AG04450 (cell line): Measurements from ENCODE around the gene PARD3. TPM values are rescaled to one million over a fixed set of nuclear protein-coding genes. Genes with fewer than 3 reads are reported as not detected.

Experiments used
- CTCF ChIA-PET: fragments of 300-600, 350-600 bp; formaldehyde crosslinking; extraction: SDS; loops from one replicate; lab custom pipeline; 2022; ENCODE audit warnings: antibody characterized with exemption, inconsistent platforms; lab: Charles Lee
- POLR2A ChIA-PET: fragments of 350-600 bp; formaldehyde crosslinking; extraction: SDS; loops from one replicate; lab custom pipeline; 2021; ENCODE audit warnings: antibody characterized with exemption, inconsistent platforms; lab: Yijun Ruan, JAX
- DNase-seq: peaks from one replicate; pipeline ENCODE4 v3.0.0-alpha.2; 2011; ENCODE audit warnings: low read depth, low spot score
- H3K27ac ChIP-seq: one replicate; pipeline ENCODE4 v1.5.1; 2012; ENCODE audit warnings: low read depth, low read length, control low read depth
- H3K27me3 ChIP-seq: one replicate; pipeline ENCODE4 v1.6.0; 2012; ENCODE audit warnings: low read length; ENCODE audit not compliant: control insufficient read depth, insufficient read depth
- H3K4me3 ChIP-seq: 2 replicates; pipeline ENCODE4 v1.5.1; 2011; ENCODE audit warnings: mild to moderate bottlenecking, low read depth, low read length, control low read depth
- H3K9me3 ChIP-seq: 2 replicates; pipeline ENCODE4 v1.5.1; 2012; ENCODE audit warnings: low read length; ENCODE audit not compliant: control insufficient read depth, insufficient read depth
- polyA plus RNA-seq: library from polyadenylated mRNA; depleted of rRNA; stranded (reverse); fragments of >200 nt; gene quantifications from 2 replicates; pipeline ENCODE4 v1.2.3, GENCODE V29; 2011
- TF ChIP-seq, protein P1 (sequence below): IDR thresholded peaks from 2 replicates; pipeline ENCODE4 v1.5.1; 2011; ENCODE audit warnings: low read depth, low read length, control low read depth, inconsistent platforms

The PARD3 gene
- polyA plus RNA-seq, 1 experiment = 43.1 TPM

GRCh38 chr10:34125702-34126101, 689.4 kb downstream of the PARD3 start:
- H3K27me3 ChIP-seq = no peaks in the 10 kb centered on the region
- ChIA-PET POLR2A (no interaction called here), CTCF (no interaction called here)
- no peak for DNase-seq
- TF ChIP-seq, protein P1, sequence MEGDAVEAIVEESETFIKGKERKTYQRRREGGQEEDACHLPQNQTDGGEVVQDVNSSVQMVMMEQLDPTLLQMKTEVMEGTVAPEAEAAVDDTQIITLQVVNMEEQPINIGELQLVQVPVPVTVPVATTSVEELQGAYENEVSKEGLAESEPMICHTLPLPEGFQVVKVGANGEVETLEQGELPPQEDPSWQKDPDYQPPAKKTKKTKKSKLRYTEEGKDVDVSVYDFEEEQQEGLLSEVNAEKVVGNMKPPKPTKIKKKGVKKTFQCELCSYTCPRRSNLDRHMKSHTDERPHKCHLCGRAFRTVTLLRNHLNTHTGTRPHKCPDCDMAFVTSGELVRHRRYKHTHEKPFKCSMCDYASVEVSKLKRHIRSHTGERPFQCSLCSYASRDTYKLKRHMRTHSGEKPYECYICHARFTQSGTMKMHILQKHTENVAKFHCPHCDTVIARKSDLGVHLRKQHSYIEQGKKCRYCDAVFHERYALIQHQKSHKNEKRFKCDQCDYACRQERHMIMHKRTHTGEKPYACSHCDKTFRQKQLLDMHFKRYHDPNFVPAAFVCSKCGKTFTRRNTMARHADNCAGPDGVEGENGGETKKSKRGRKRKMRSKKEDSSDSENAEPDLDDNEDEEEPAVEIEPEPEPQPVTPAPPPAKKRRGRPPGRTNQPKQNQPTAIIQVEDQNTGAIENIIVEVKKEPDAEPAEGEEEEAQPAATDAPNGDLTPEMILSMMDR = no peak
- no peak overlapping the region for H3K4me3 ChIP-seq
- no peak overlapping the region for H3K27ac ChIP-seq
- H3K9me3 ChIP-seq = no peaks in the 10 kb centered on the region

DNA sequence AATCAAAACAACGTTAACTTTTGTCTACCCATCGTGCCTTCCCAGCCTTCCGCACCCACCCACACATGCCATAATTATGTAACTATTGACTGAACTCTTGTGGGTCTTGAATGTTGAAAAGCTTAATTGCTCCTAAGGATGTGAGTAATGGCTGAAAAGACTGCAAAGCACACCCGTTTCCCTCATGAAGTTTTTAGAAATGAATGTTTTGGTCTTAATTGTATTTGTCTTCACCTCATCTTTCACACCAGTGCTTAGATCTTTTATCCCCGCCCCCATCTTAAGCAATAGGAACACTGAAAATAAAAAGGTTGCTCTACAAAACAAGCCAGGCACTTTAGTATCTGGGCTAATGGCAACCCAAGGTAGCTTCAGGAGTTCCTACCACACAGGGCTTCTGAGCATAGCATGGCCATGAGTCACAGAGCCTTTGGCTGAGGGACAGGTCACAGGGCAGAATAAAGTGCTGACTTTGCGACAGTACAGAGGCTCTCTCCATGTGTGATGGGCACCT, 690.5 kb downstream of the PARD3 start:
- H3K27ac ChIP-seq = no peak overlapping the region
- no peak for DNase-seq
- peaks cover under 1% of the 10 kb centered on the region; the same call in 1 of the 2 replicates for H3K9me3 ChIP-seq
- H3K4me3 ChIP-seq = no peak overlapping the region
- H3K27me3 ChIP-seq = no peaks in the 10 kb centered on the region
- POLR2A ChIA-PET = interaction anchor here (0.7 kb wide), 1 partner anchor 232 kb away, joined by 4 read pairs; no protein-coding TSS in a partner anchor
- TF ChIP-seq, protein P1 = no peak
- CTCF ChIA-PET = no interaction called here

GRCh38 chr10:34121781-34122622, 693.1 kb downstream of the PARD3 start:
- TF ChIP-seq, protein P1 = no peak
- no peak overlapping the region for H3K27ac ChIP-seq
- H3K4me3 ChIP-seq = no peak overlapping the region; the same call in 1 of the 2 replicates
- ChIA-PET POLR2A (no interaction called here), CTCF (interaction anchor here (0.5 to 1.0 kb wide), 3 partner anchors 12 to 832 kb away, joined by 3 read pairs; no protein-coding TSS in a partner anchor)
- DNase-seq = peak; percentile 21
- no peaks in the 10 kb centered on the region for H3K27me3 ChIP-seq
- H3K9me3 ChIP-seq = peaks cover 3% of the 10 kb centered on the region; the same call in 1 of the 2 replicates

GRCh38 chr10:34121125-34121753, 693.9 kb downstream of the PARD3 start:
- Histone ChIP-seq H3K4me3 (no peak overlapping the region), H3K27me3 (no peaks in the 10 kb centered on the region), H3K9me3 (peaks cover 3% of the 10 kb centered on the region; the same call in 1 of the 2 replicates), H3K27ac (no peak overlapping the region)
- TF ChIP-seq, protein P1 = no peak
- ChIA-PET POLR2A (interaction anchor here (0.7 kb wide), 1 partner anchor 10 kb away, joined by 4 read pairs; no protein-coding TSS in a partner anchor), CTCF (interaction anchor here (0.8 kb wide), 1 partner anchor 11 kb away, joined by 3 read pairs; no protein-coding TSS in a partner anchor)
- DNase-seq = no peak
